Measurements from ENCODE around the gene ENO1. TPM values are rescaled to one million over a fixed set of nuclear protein-coding genes. Genes with fewer than 3 reads are reported as not detected.
"Not testable (repeated sequence)": the region's sequence is repeated elsewhere in the genome, so short reads cannot be mapped to it uniquely, and the experiment has no call there.

The ENO1 gene
- total and polyA plus RNA-seq, 12 donors = 73.3 to 581 (median 141) TPM

DNA sequence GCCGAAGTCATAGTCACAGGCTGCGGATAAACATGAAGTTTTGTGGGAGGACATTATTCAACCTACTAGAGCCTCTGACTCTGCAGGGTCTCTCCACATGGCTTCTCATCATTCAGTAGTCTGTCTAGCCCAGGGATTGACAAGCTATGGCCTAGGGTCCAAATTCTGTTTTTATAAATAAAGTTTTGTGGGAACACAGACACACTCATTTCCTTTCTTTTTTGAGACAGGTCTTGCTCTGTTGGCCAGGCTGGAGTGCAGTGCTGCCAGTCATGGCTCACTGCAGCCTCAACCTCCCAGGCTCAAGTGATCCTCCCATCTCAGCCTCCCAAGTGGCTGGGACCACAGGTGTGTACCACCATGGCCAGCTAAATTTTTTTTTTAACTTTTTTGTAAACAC lies 8.1 kb upstream of the ENO1 start:
- ATAC-seq = no peak
- H3K36me3 ChIP-seq = no peaks in the 10 kb centered on the region
- intact Hi-C loops (cut with DNase I) = no loop called here
- H3K4me3 ChIP-seq = no peak overlapping the region
- no peak for DNase-seq
- TF ChIP-seq, protein P1, sequence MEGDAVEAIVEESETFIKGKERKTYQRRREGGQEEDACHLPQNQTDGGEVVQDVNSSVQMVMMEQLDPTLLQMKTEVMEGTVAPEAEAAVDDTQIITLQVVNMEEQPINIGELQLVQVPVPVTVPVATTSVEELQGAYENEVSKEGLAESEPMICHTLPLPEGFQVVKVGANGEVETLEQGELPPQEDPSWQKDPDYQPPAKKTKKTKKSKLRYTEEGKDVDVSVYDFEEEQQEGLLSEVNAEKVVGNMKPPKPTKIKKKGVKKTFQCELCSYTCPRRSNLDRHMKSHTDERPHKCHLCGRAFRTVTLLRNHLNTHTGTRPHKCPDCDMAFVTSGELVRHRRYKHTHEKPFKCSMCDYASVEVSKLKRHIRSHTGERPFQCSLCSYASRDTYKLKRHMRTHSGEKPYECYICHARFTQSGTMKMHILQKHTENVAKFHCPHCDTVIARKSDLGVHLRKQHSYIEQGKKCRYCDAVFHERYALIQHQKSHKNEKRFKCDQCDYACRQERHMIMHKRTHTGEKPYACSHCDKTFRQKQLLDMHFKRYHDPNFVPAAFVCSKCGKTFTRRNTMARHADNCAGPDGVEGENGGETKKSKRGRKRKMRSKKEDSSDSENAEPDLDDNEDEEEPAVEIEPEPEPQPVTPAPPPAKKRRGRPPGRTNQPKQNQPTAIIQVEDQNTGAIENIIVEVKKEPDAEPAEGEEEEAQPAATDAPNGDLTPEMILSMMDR (IDR thresholded peaks at IDR 0.05) = no peak
- H3K27ac ChIP-seq = no peak overlapping the region
- WGBS, 2 donors = 98 to 100% methylated on average over 2 of the region's 2 CpGs
- H3K27me3 ChIP-seq = no peaks in the 10 kb centered on the region
- peaks cover 0 to 22% (median 9%) of the 10 kb centered on the region in 9 donors for H3K4me1 ChIP-seq
- H3K9me3 ChIP-seq = no peaks in the 10 kb centered on the region

DNA sequence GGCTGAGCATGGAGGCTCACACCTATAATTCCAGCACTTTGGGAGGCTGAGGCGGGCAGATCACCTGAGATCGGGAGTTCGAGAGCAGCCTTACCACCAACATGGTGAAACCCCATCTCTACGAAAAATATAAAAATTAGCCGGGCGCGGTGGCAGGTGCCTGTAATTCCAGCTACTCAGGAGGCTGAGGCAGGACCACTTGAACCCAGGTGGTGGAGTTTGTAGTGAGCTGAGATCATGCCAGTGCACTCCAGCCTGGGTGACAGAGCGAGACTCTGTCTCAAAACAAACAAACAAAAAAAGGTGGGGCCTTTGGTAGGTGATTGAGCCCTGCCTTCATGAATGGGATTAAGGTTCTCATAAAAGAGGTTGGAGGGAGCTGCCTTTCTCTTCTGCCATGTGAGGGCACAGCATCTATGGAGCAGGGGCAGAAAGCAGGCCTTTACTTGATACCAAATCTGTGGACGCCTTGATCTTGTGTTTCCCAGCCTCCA lies 7.6 kb upstream of the ENO1 start:
- H3K36me3 ChIP-seq; H3K4me3 ChIP-seq; DNase-seq; ATAC-seq; H3K27me3 ChIP-seq; H3K9me3 ChIP-seq; intact Hi-C loops (cut with DNase I); H3K27ac ChIP-seq: not testable (repeated sequence)
- H3K4me1 ChIP-seq = peaks cover 0 to 18% (median 9%) of the 10 kb centered on the region in 9 donors
- 95 to 98% methylated on average over 9 of the region's 9 CpGs for WGBS, 2 donors

DNA sequence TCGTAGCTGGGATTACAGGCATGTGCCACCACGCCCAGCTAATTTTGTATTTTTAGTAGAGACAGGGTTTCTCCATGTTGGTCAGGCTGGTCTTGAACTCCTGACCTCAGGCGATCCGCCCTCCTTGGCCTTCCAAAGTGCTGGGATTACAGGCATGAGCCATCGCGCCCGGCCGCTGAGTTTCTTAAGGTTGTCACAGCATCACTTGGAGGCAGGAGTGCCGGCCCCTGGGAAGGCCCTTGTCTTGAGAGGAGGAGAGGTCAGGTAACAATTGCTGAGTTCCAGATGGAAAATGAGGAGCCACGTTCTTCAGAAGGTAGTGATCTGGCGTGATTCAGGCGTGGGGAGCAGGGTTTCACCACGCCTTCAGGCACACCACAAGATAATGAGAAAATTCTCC lies 5.6 kb upstream of the ENO1 start:
- WGBS, 2 donors = 91 to 94% methylated on average over 13 of the region's 13 CpGs
- intact Hi-C loops (cut with DNase I) = not testable (repeated sequence)

DNA sequence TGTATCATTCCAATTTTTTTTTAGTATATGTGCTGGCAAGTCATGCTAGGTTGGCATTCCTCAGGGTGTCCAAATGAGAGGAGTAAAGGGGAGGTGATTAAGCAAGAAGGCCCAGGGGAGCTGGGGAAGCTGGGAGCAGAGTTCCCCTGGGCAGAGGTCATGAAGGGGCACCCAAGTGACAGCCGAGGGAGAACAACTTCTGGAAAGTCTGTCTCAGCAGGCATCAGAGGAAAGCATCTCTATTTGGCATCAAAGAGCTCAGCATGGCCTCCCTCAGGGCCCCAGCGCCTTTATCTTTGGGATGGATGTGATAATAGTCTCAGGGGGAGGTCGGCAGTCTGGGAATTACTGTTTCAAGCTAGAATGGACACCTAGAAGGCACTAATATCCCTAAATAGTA lies 5.0 kb upstream of the ENO1 start:
- Histone ChIP-seq H3K4me3 (no peak overlapping the region), H3K9me3 (no peaks in the 10 kb centered on the region), H3K36me3 (no peaks in the 10 kb centered on the region), H3K27me3 (no peaks in the 10 kb centered on the region), H3K27ac (no peak overlapping the region), H3K4me1 (peaks cover 0 to 16% (median 10%) of the 10 kb centered on the region in 9 donors)
- 31 to 39% methylated on average over 3 of the region's 3 CpGs for WGBS, 2 donors
- intact Hi-C loops (cut with DNase I) = no loop called here
- TF ChIP-seq, protein P1 (IDR thresholded peaks at IDR 0.05) = no peak
- DNase-seq = no peak
- no peak for ATAC-seq

More for the DNA sequence above, 5.6 kb upstream of the ENO1 start:
- not testable (repeated sequence) for H3K27ac ChIP-seq, ATAC-seq, DNase-seq, H3K9me3 ChIP-seq, H3K4me3 ChIP-seq, H3K27me3 ChIP-seq, H3K36me3 ChIP-seq
- H3K4me1 ChIP-seq = peaks cover 0 to 15% (median 10%) of the 10 kb centered on the region in 9 donors

DNA sequence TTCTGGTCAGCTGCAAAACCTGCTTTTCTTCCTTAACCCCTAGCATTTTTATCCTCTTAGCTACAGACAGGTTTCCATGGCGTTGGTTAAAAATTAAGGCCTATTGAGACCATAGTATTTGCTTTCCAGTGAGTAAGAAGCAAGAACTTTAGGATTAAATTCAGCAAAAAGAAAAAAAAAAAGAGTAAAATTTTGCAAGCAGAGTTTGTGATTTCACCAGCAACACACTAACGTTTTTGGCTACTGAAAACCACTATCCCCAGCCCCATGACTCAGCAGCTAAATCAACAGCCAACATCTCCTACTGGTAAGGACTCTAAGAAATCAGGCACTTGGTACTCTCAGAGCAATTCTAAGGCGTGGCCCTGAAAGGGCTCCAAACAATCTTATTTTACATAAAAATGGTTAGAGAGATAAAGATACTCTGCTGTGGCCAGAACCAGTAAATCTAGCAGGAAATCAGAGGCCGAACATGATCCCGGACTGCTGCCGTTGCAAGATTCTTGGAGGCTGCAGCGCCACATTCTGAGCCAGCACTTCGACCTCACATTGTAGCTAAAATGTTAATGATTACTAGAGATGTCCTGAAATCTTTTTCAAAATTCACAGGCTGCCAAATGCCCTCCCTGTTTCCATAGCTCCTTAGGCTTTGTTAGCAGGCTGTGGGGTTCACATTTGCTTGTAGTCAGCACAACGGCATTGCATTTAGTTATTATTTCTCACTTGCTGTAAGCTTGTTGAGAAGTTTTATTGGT lies 1.6 kb upstream of the ENO1 start:
- TF ChIP-seq, protein P1 (IDR thresholded peaks at IDR 0.05) = no peak
- intact Hi-C loops (cut with DNase I) = no loop called here
- DNase-seq (peak in 1 of 2 donors; percentile 42), ATAC-seq (no peak)
- peaks cover 5 to 44% (median 34%) of the 10 kb centered on the region in 9 donors for H3K4me1 ChIP-seq
- peak overlapping the region in 9 of 10 donors; percentile 93 to 99 (median 98) for H3K27ac ChIP-seq
- H3K27me3 ChIP-seq = no peaks in the 10 kb centered on the region
- H3K36me3 ChIP-seq = peaks cover 0 to 22% (median 0%) of the 10 kb centered on the region in 9 donors
- H3K4me3 ChIP-seq = peak overlapping the region in 3 of 10 donors; percentile 84 to 97 (median 91)
- WGBS, 2 donors = 70 to 78% methylated on average over 9 of the region's 9 CpGs
- H3K9me3 ChIP-seq = no peaks in the 10 kb centered on the region
